Measurements from ENCODE around the gene MEGF11. TPM values are rescaled to one million over a fixed set of nuclear protein-coding genes. Genes with fewer than 3 reads are reported as not detected.
A peak's percentile ranks its signal among the peaks of the same experiment; 100 is the strongest.

The MEGF11 gene
- total RNA-seq, 4 donors from 2014 or later, result 0.23 to 0.33 TPM; not detected in 2

- TF ChIP-seq POLR2A (IDR thresholded peaks at IDR 0.05; ENCODE audit: low read depth) (no peak), CTCF (IDR thresholded peaks at IDR 0.05) (peak; percentile 42 to 62 (median 44))
- Histone ChIP-seq H3K4me3 (no peak overlapping the region), H3K27ac (replicated peaks in 1 of 4) (no peak overlapping the region), H3K36me3 (no peaks in the 10 kb centered on the region), H3K4me1 (peaks cover 5 to 36% (median 19%) of the 10 kb centered on the region in 4 donors), H3K27me3 (no peaks in the 10 kb centered on the region), H3K9me3 (no peaks in the 10 kb centered on the region)
- intact Hi-C loops (cut with DNase I), result loop anchor here (5.0 kb wide), 2 partner anchors 35 to 305 kb away; partner anchors contain the start of gene MEGF11
- WGBS, result 12% methylated on average over 6 of the region's 6 CpGs
- no peak for DNase-seq (ENCODE audit: extremely low spot score)
Observed at GRCh38 chr15:66287461-66288057, 34.0 kb upstream of the MEGF11 start.

- TF ChIP-seq EP300 (IDR thresholded peaks at IDR 0.05), result no peak
- no peak for TF ChIP-seq POLR2AphosphoS5 (IDR thresholded peaks at IDR 0.05)
- no peak for TF ChIP-seq CTCF (IDR thresholded peaks at IDR 0.05)
- TF ChIP-seq POLR2A (IDR thresholded peaks at IDR 0.05; ENCODE audit: low read depth), result no peak
- WGBS, result 84% methylated on average over 6 of the region's 6 CpGs
- intact Hi-C loops (cut with DNase I), result loop anchor here (5.0 kb wide), 2 partner anchors 33 to 303 kb away; partner anchors contain the start of gene MEGF11
- no peaks in the 10 kb centered on the region for H3K9me3 ChIP-seq
- no peak overlapping the region for H3K27ac ChIP-seq (replicated peaks in 1 of 4)
- no peaks in the 10 kb centered on the region for H3K27me3 ChIP-seq
- H3K36me3 ChIP-seq, result no peaks in the 10 kb centered on the region
- no peak for DNase-seq (ENCODE audit: extremely low spot score)
- H3K4me1 ChIP-seq, result peaks cover 0 to 22% (median 9%) of the 10 kb centered on the region in 4 donors
- no peak overlapping the region for H3K4me3 ChIP-seq
Observed at GRCh38 chr15:66285533-66286280, 32.2 kb upstream of the MEGF11 start.

- no peaks in the 10 kb centered on the region for H3K36me3 ChIP-seq
- peaks cover 0 to 18% (median 9%) of the 10 kb centered on the region in 4 donors for H3K4me1 ChIP-seq
- no peak for DNase-seq (ENCODE audit: extremely low spot score)
- no peaks in the 10 kb centered on the region for H3K9me3 ChIP-seq
- TF ChIP-seq CTCF (IDR thresholded peaks at IDR 0.05) (no peak), POLR2A (IDR thresholded peaks at IDR 0.05; ENCODE audit: low read depth) (no peak), POLR2AphosphoS5 (IDR thresholded peaks at IDR 0.05) (no peak), EP300 (IDR thresholded peaks at IDR 0.05) (no peak)
- H3K4me3 ChIP-seq, result no peak overlapping the region
- WGBS, result 82% methylated on average over 3 of the region's 3 CpGs
- H3K27ac ChIP-seq (replicated peaks in 1 of 4), result no peak overlapping the region
- intact Hi-C loops (cut with DNase I), result no loop called here
- H3K27me3 ChIP-seq, result no peaks in the 10 kb centered on the region
Observed at GRCh38 chr15:66284271-66284670, 30.7 kb upstream of the MEGF11 start.

- intact Hi-C loops (cut with DNase I), result no loop called here
- H3K4me3 ChIP-seq, result no peak overlapping the region
- no peak overlapping the region for H3K27ac ChIP-seq (replicated peaks in 1 of 4)
- H3K36me3 ChIP-seq, result no peaks in the 10 kb centered on the region
- TF ChIP-seq CTCF (IDR thresholded peaks at IDR 0.05) (no peak), EP300 (IDR thresholded peaks at IDR 0.05) (no peak), POLR2AphosphoS5 (IDR thresholded peaks at IDR 0.05) (no peak), POLR2A (IDR thresholded peaks at IDR 0.05; ENCODE audit: low read depth) (no peak)
- DNase-seq (ENCODE audit: extremely low spot score), result no peak
- H3K9me3 ChIP-seq, result peaks cover 0 to 7% (median 0%) of the 10 kb centered on the region in 4 donors
- WGBS, result 93% methylated on average over 6 of the region's 6 CpGs
- no peaks in the 10 kb centered on the region for H3K27me3 ChIP-seq
- H3K4me1 ChIP-seq, result no peaks in the 10 kb centered on the region
Observed at GRCh38 chr15:66278671-66279070, 25.1 kb upstream of the MEGF11 start.
